ENCODE results near the gene GNAL. TPM values are rescaled to one million over a fixed set of nuclear protein-coding genes. Genes with fewer than 3 reads are reported as not detected.
"Not testable (repeated sequence)": the region's sequence is repeated elsewhere in the genome, so short reads cannot be mapped to it uniquely, and the experiment has no call there.

GNAL gene
- total and polyA plus RNA-seq, 10 donors, result 0.74 to 5.7 (median 3.0) TPM

GRCh38 chr18:11676386-11676785, 12.7 kb upstream of the GNAL start:
- no peaks in the 10 kb centered on the region for H3K36me3 ChIP-seq
- H3K27ac ChIP-seq, result no peak overlapping the region
- H3K27me3 ChIP-seq (replicated peaks in 1 of 7), result peaks cover 0 to 52% (median 0%) of the 10 kb centered on the region in 7 donors
- H3K4me3 ChIP-seq, result no peak overlapping the region
- no peak for DNase-seq
- no peaks in the 10 kb centered on the region for H3K9me3 ChIP-seq
- WGBS, 5 donors, result 73 to 84% (median 79%) methylated on average over 10 of the region's 10 CpGs
- TF ChIP-seq CTCF (IDR thresholded peaks at IDR 0.05 in 8 of 11, conservative IDR thresholded peaks at IDR 0.05 in 3 of 11), result no peak
- TF ChIP-seq POLR2AphosphoS5 (IDR thresholded peaks at IDR 0.05), result no peak
- TF ChIP-seq POLR2A (IDR thresholded peaks at IDR 0.05), result no peak
- H3K4me1 ChIP-seq, result no peaks in the 10 kb centered on the region
- intact Hi-C loops (cut with DNase I; ENCODE audit: low total_unique reads), result no loop called here

GRCh38 chr18:11676867-11677266, 12.2 kb upstream of the GNAL start:
- no peak for TF ChIP-seq POLR2A (IDR thresholded peaks at IDR 0.05)
- TF ChIP-seq CTCF (IDR thresholded peaks at IDR 0.05 in 8 of 11, conservative IDR thresholded peaks at IDR 0.05 in 3 of 11), result no peak
- no peak for TF ChIP-seq POLR2AphosphoS5 (IDR thresholded peaks at IDR 0.05)
- 73 to 87% (median 85%) methylated on average over 6 of the region's 6 CpGs for WGBS, 5 donors
- DNase-seq, result no peak

GRCh38 chr18:11678211-11678610, 10.9 kb upstream of the GNAL start:
- Histone ChIP-seq H3K9me3 (no peaks in the 10 kb centered on the region), H3K27me3 (replicated peaks in 1 of 7) (peaks cover 0 to 48% (median 0%) of the 10 kb centered on the region in 7 donors), H3K36me3 (no peaks in the 10 kb centered on the region), H3K4me3 (no peak overlapping the region), H3K27ac (no peak overlapping the region), H3K4me1 (no peaks in the 10 kb centered on the region)
- intact Hi-C loops (cut with DNase I; ENCODE audit: low total_unique reads), result no loop called here
- TF ChIP-seq CTCF (IDR thresholded peaks at IDR 0.05 in 8 of 11, conservative IDR thresholded peaks at IDR 0.05 in 3 of 11), result no peak
- no peak for TF ChIP-seq POLR2A (IDR thresholded peaks at IDR 0.05)
- no peak for TF ChIP-seq POLR2AphosphoS5 (IDR thresholded peaks at IDR 0.05)
- 82 to 88% (median 86%) methylated on average over 3 of the region's 3 CpGs for WGBS, 5 donors
- DNase-seq, result no peak

More at GRCh38 chr18:11676867-11677266, 12.2 kb upstream of the GNAL start:
- intact Hi-C loops (cut with DNase I; ENCODE audit: low total_unique reads), result no loop called here
- Histone ChIP-seq H3K9me3 (no peaks in the 10 kb centered on the region), H3K4me1 (no peaks in the 10 kb centered on the region), H3K36me3 (no peaks in the 10 kb centered on the region), H3K4me3 (no peak overlapping the region), H3K27me3 (replicated peaks in 1 of 7) (peaks cover 0 to 56% (median 0%) of the 10 kb centered on the region in 7 donors), H3K27ac (no peak overlapping the region)

- Histone ChIP-seq H3K27me3 (replicated peaks in 1 of 7) (peaks cover 0 to 66% (median 22%) of the 10 kb centered on the region in 7 donors), H3K9me3 (peaks cover 0 to 8% (median 0%) of the 10 kb centered on the region in 8 donors), H3K36me3 (no peaks in the 10 kb centered on the region), H3K4me1 (peaks cover 0 to 20% (median 18%) of the 10 kb centered on the region in 6 donors), H3K4me3 (peak overlapping the region; percentile 40 to 82 (median 54)), H3K27ac (peak overlapping the region in 4 of 8 donors; percentile 25 to 65 (median 34))
- no peak for DNase-seq
- intact Hi-C loops (cut with DNase I; ENCODE audit: low total_unique reads), result no loop called here
- TF ChIP-seq POLR2A (IDR thresholded peaks at IDR 0.05), result no peak
- TF ChIP-seq POLR2AphosphoS5 (IDR thresholded peaks at IDR 0.05), result no peak
- no peak for TF ChIP-seq CTCF (IDR thresholded peaks at IDR 0.05 in 8 of 11, conservative IDR thresholded peaks at IDR 0.05 in 3 of 11)
- 1 to 4% (median 3%) methylated on average over 9 to 72 of the region's 72 CpGs for WGBS, 5 donors
Measured at GRCh38 chr18:11689669-11690565, 853 bp downstream of the GNAL start.

- WGBS, 5 donors, result 76 to 93% (median 87%) methylated on average over 3 to 4 of the region's 5 CpGs; no CpG with 5 or more reads in 1 of the 5 donors
- peaks cover 0 to 72% (median 22%) of the 10 kb centered on the region in 7 donors for H3K27me3 ChIP-seq (replicated peaks in 1 of 7)
- intact Hi-C loops (cut with DNase I; ENCODE audit: low total_unique reads); H3K27ac ChIP-seq; H3K9me3 ChIP-seq; H3K4me3 ChIP-seq; H3K36me3 ChIP-seq; DNase-seq: not testable (repeated sequence)
- peaks cover 0 to 20% (median 18%) of the 10 kb centered on the region in 6 donors for H3K4me1 ChIP-seq
Measured at GRCh38 chr18:11690660-11691059, 1.6 kb downstream of the GNAL start.

All from spleen (tissue), 11 donors.